ENCODE measurements around the gene RNF130. TPM values are rescaled to one million over a fixed set of nuclear protein-coding genes. Genes with fewer than 3 reads are reported as not detected.

The RNF130 gene
- total and polyA plus RNA-seq, 2 donors (not counting 1 experiment from before 2014, with no cell fraction given), result 14.7 to 32.4 TPM

DNA sequence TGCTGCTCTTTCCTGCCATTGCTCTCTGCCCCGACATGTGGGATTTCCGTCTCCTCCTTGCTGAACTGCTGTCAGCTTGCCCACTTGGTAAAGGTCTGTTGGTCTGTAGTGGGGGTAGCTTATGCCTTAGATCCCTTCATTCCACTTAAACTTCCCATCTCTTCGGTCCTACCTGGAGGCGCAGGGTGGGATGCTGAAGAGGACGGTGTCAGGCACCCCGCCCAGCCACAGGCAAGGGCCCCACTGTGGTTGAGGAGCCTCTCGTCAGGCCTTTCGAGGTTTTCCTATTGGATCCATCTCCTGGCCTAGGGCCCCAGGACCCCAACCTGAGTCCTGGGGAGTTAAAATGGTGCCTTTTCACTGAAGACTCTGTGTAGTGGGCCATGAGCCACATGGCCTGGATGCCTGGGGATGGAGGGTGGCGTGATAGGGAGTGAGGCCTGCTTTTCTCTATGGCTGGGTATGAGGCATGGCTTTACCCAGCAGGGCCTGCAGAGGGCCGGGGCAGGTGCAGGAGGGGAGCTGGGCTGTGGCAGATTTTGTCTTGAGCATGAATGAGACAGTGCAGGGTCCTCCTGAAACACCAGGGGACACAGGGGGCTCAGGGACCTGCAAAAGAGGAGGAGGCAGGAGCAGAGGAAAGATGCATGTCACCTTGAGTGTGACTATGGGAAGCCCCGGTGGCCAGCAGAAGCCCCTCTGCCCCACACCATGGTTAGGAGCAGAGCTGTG, 25.8 kb upstream of the RNF130 start:
- H2AFZ ChIP-seq (ENCODE audit: low read length), result no peak overlapping the region
- no peaks in the 10 kb centered on the region for H3K36me3 ChIP-seq (ENCODE audit: control insufficient read depth, insufficient read depth, low read length)
- H3K27me3 ChIP-seq (ENCODE audit: control insufficient read depth, insufficient read depth, low read length), result no peaks in the 10 kb centered on the region
- H3K79me2 ChIP-seq (ENCODE audit: control insufficient read depth, insufficient read depth, low read length), result no peaks in the 10 kb centered on the region
- H3K27ac ChIP-seq (ENCODE audit: insufficient read depth, low read length), result no peak overlapping the region
- no peaks in the 10 kb centered on the region for H3K4me1 ChIP-seq (ENCODE audit: control insufficient read depth, extremely low read depth, insufficient read depth, low read length)
- no peaks in the 10 kb centered on the region for H4K20me1 ChIP-seq (ENCODE audit: control insufficient read depth, extremely low read depth, insufficient read depth, low read length)
- DNase-seq (ENCODE audit: low read depth in 2 of 2), result no peak
- TF ChIP-seq, protein P1, sequence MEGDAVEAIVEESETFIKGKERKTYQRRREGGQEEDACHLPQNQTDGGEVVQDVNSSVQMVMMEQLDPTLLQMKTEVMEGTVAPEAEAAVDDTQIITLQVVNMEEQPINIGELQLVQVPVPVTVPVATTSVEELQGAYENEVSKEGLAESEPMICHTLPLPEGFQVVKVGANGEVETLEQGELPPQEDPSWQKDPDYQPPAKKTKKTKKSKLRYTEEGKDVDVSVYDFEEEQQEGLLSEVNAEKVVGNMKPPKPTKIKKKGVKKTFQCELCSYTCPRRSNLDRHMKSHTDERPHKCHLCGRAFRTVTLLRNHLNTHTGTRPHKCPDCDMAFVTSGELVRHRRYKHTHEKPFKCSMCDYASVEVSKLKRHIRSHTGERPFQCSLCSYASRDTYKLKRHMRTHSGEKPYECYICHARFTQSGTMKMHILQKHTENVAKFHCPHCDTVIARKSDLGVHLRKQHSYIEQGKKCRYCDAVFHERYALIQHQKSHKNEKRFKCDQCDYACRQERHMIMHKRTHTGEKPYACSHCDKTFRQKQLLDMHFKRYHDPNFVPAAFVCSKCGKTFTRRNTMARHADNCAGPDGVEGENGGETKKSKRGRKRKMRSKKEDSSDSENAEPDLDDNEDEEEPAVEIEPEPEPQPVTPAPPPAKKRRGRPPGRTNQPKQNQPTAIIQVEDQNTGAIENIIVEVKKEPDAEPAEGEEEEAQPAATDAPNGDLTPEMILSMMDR (conservative IDR thresholded peaks at IDR 0.05 in 1 of 2, IDR thresholded peaks at IDR 0.05 in 1 of 2; ENCODE audit: low read depth in 1 of 2, low read length in 2 of 2), result no peak
- no peak for TF ChIP-seq EZH2 (IDR thresholded peaks at IDR 0.05; ENCODE audit: low read length, missing control alignments)
- H3K9me3 ChIP-seq (ENCODE audit: control insufficient read depth, insufficient read depth, low read depth, low read length), result no peaks in the 10 kb centered on the region
- H3K4me2 ChIP-seq (ENCODE audit: extremely low read depth, insufficient read depth, low read length), result no peak overlapping the region
- H3K4me3 ChIP-seq (replicated peaks in 1 of 4; ENCODE audit: control extremely low read depth in 1 of 4, insufficient read depth in 1 of 4, low read depth in 3 of 4, low read length in 4 of 4), result no peak overlapping the region
- H3K9ac ChIP-seq (ENCODE audit: insufficient read depth, low read length), result no peak overlapping the region

GRCh38 chr5:180096616-180097015, 25.1 kb upstream of the RNF130 start:
- no peak for DNase-seq (ENCODE audit: low read depth in 2 of 2)
- TF ChIP-seq, protein P1 (conservative IDR thresholded peaks at IDR 0.05 in 1 of 2, IDR thresholded peaks at IDR 0.05 in 1 of 2; ENCODE audit: low read depth in 1 of 2, low read length in 2 of 2), result no peak
- TF ChIP-seq EZH2 (IDR thresholded peaks at IDR 0.05; ENCODE audit: low read length, missing control alignments), result no peak
- Histone ChIP-seq H3K4me2 (ENCODE audit: extremely low read depth, insufficient read depth, low read length) (no peak overlapping the region), H3K4me3 (replicated peaks in 1 of 4; ENCODE audit: control extremely low read depth in 1 of 4, insufficient read depth in 1 of 4, low read depth in 3 of 4, low read length in 4 of 4) (no peak overlapping the region), H2AFZ (ENCODE audit: low read length) (no peak overlapping the region), H3K36me3 (ENCODE audit: control insufficient read depth, insufficient read depth, low read length) (no peaks in the 10 kb centered on the region), H3K4me1 (ENCODE audit: control insufficient read depth, extremely low read depth, insufficient read depth, low read length) (no peaks in the 10 kb centered on the region), H3K27me3 (ENCODE audit: control insufficient read depth, insufficient read depth, low read length) (no peaks in the 10 kb centered on the region), H3K9ac (ENCODE audit: insufficient read depth, low read length) (no peak overlapping the region), H3K79me2 (ENCODE audit: control insufficient read depth, insufficient read depth, low read length) (no peaks in the 10 kb centered on the region), H3K9me3 (ENCODE audit: control insufficient read depth, insufficient read depth, low read depth, low read length) (no peaks in the 10 kb centered on the region), H3K27ac (ENCODE audit: insufficient read depth, low read length) (no peak overlapping the region), H4K20me1 (ENCODE audit: control insufficient read depth, extremely low read depth, insufficient read depth, low read length) (no peaks in the 10 kb centered on the region)

GRCh38 chr5:180095545-180095944, 24.0 kb upstream of the RNF130 start:
- H3K4me3 ChIP-seq (replicated peaks in 1 of 4; ENCODE audit: control extremely low read depth in 1 of 4, insufficient read depth in 1 of 4, low read depth in 3 of 4, low read length in 4 of 4), result no peak overlapping the region
- no peak for TF ChIP-seq EZH2 (IDR thresholded peaks at IDR 0.05; ENCODE audit: low read length, missing control alignments)
- TF ChIP-seq, protein P1 (conservative IDR thresholded peaks at IDR 0.05 in 1 of 2, IDR thresholded peaks at IDR 0.05 in 1 of 2; ENCODE audit: low read depth in 1 of 2, low read length in 2 of 2), result no peak

More at GRCh38 chr5:180095545-180095944, 24.0 kb upstream of the RNF130 start:
- Histone ChIP-seq H3K4me1 (ENCODE audit: control insufficient read depth, extremely low read depth, insufficient read depth, low read length) (no peaks in the 10 kb centered on the region), H3K79me2 (ENCODE audit: control insufficient read depth, insufficient read depth, low read length) (no peaks in the 10 kb centered on the region), H3K4me2 (ENCODE audit: extremely low read depth, insufficient read depth, low read length) (no peak overlapping the region), H3K9me3 (ENCODE audit: control insufficient read depth, insufficient read depth, low read depth, low read length) (no peaks in the 10 kb centered on the region), H2AFZ (ENCODE audit: low read length) (no peak overlapping the region), H3K9ac (ENCODE audit: insufficient read depth, low read length) (no peak overlapping the region), H4K20me1 (ENCODE audit: control insufficient read depth, extremely low read depth, insufficient read depth, low read length) (no peaks in the 10 kb centered on the region), H3K36me3 (ENCODE audit: control insufficient read depth, insufficient read depth, low read length) (no peaks in the 10 kb centered on the region), H3K27ac (ENCODE audit: insufficient read depth, low read length) (no peak overlapping the region), H3K27me3 (ENCODE audit: control insufficient read depth, insufficient read depth, low read length) (no peaks in the 10 kb centered on the region)
- DNase-seq (ENCODE audit: low read depth in 2 of 2), result no peak

Data from fibroblast of lung (primary cell).